ENCODE results near the gene RASSF4.

DNA sequence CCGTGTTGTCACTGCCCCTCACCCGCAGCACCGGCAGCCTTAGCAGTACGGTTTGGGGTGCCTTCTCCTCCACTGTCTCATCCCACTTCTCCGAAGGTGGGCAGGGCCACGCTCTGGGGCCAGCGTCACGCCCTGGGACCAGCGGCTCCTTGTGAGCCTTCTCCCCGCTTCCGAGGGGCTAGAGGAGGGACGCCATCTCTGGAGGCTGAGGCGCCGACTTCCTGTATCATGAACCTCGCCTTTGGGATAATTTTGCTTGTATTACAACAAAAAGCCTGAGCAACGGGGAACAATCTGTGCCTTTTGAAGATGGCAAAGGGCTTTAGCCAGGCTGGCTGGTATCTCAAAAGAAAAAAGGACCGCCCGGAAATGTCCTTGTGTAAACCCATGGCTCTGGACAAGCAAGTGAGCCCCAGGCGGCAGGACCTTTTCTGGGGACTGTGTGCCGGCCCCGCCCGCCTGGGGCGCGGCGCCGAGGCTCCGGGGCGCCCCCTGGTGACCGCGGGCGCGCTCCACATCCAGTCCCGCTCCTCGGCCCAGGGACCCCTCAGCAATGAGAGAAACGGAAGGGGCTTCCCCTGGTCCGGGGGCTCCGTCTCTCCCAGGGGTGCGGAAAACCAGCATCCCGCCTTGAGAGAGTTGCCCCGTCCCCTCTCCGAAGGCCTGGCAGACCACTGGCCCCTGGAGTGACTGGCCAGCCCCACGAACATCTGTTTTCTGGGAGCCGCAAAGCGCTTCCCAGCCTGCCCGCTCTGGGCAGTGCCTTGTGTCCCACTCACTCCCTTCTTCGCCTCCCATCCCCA lies 15.2 kb downstream of the RASSF4 start:
- peak in 1 of 2 donors; percentile 61 for TF ChIP-seq POLR2A (IDR thresholded peaks at IDR 0.05)
- TF ChIP-seq, protein P1, sequence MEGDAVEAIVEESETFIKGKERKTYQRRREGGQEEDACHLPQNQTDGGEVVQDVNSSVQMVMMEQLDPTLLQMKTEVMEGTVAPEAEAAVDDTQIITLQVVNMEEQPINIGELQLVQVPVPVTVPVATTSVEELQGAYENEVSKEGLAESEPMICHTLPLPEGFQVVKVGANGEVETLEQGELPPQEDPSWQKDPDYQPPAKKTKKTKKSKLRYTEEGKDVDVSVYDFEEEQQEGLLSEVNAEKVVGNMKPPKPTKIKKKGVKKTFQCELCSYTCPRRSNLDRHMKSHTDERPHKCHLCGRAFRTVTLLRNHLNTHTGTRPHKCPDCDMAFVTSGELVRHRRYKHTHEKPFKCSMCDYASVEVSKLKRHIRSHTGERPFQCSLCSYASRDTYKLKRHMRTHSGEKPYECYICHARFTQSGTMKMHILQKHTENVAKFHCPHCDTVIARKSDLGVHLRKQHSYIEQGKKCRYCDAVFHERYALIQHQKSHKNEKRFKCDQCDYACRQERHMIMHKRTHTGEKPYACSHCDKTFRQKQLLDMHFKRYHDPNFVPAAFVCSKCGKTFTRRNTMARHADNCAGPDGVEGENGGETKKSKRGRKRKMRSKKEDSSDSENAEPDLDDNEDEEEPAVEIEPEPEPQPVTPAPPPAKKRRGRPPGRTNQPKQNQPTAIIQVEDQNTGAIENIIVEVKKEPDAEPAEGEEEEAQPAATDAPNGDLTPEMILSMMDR (IDR thresholded peaks at IDR 0.05), result peak; percentile 92 to 100 (median 98)

Data from heart left ventricle (tissue), 13 donors.